Measurements from ENCODE around the gene CLDN2.

CLDN2 gene

GRCh38 chrX:106905064-106905708 is 15.0 kb upstream of the CLDN2 start:
- no peaks in the 10 kb centered on the region for H3K27me3 ChIP-seq
- no peaks in the 10 kb centered on the region for H3K4me1 ChIP-seq (ENCODE audit: control insufficient read depth in 1 of 2, insufficient read depth in 1 of 2, low read depth in 1 of 2, low read length in 1 of 2)
- TF ChIP-seq CTCF (IDR thresholded peaks at IDR 0.05) = no peak
- H3K9me3 ChIP-seq = no peaks in the 10 kb centered on the region
- no peak overlapping the region for H3K27ac ChIP-seq
- H3K4me3 ChIP-seq (ENCODE audit: low read depth in 1 of 2, low read length in 1 of 2) = no peak overlapping the region
- H3K36me3 ChIP-seq = no peaks in the 10 kb centered on the region

- Histone ChIP-seq H3K27me3 (no peaks in the 10 kb centered on the region), H3K4me3 (ENCODE audit: low read depth in 1 of 2, low read length in 1 of 2) (no peak overlapping the region), H3K36me3 (no peaks in the 10 kb centered on the region), H3K4me1 (ENCODE audit: control insufficient read depth in 1 of 2, insufficient read depth in 1 of 2, low read depth in 1 of 2, low read length in 1 of 2) (no peaks in the 10 kb centered on the region), H3K27ac (no peak overlapping the region), H3K9me3 (no peaks in the 10 kb centered on the region)
- TF ChIP-seq CTCF (IDR thresholded peaks at IDR 0.05) = no peak
Observed at GRCh38 chrX:106906361-106906760, 13.8 kb upstream of the CLDN2 start.

GRCh38 chrX:106912864-106913263 is 7.3 kb upstream of the CLDN2 start:
- H3K36me3 ChIP-seq = no peaks in the 10 kb centered on the region
- H3K4me3 ChIP-seq (ENCODE audit: low read depth in 1 of 2, low read length in 1 of 2) = no peak overlapping the region
- no peak overlapping the region for H3K27ac ChIP-seq
- peaks cover 9% of the 10 kb centered on the region for H3K27me3 ChIP-seq
- no peak for TF ChIP-seq CTCF (IDR thresholded peaks at IDR 0.05)
- no peaks in the 10 kb centered on the region for H3K9me3 ChIP-seq
- H3K4me1 ChIP-seq (ENCODE audit: control insufficient read depth in 1 of 2, insufficient read depth in 1 of 2, low read depth in 1 of 2, low read length in 1 of 2) = no peaks in the 10 kb centered on the region

- no peaks in the 10 kb centered on the region for H3K9me3 ChIP-seq
- no peaks in the 10 kb centered on the region for H3K36me3 ChIP-seq
- no peak overlapping the region for H3K4me3 ChIP-seq (ENCODE audit: low read depth in 1 of 2, low read length in 1 of 2)
- no peak for TF ChIP-seq CTCF (IDR thresholded peaks at IDR 0.05)
- peaks cover 9% of the 10 kb centered on the region for H3K27me3 ChIP-seq
- H3K27ac ChIP-seq = no peak overlapping the region
- H3K4me1 ChIP-seq (ENCODE audit: control insufficient read depth in 1 of 2, insufficient read depth in 1 of 2, low read depth in 1 of 2, low read length in 1 of 2) = no peaks in the 10 kb centered on the region
Observed at GRCh38 chrX:106917830-106918500, 2.2 kb upstream of the CLDN2 start.

- Histone ChIP-seq H3K4me3 (ENCODE audit: low read depth in 1 of 2, low read length in 1 of 2) (no peak overlapping the region), H3K27me3 (peaks cover under 1% of the 10 kb centered on the region), H3K27ac (no peak overlapping the region), H3K9me3 (no peaks in the 10 kb centered on the region), H3K4me1 (ENCODE audit: control insufficient read depth in 1 of 2, insufficient read depth in 1 of 2, low read depth in 1 of 2, low read length in 1 of 2) (no peaks in the 10 kb centered on the region), H3K36me3 (no peaks in the 10 kb centered on the region)
- TF ChIP-seq CTCF (IDR thresholded peaks at IDR 0.05) = no peak
Observed at GRCh38 chrX:106921637-106922036, 1.4 kb downstream of the CLDN2 start.

Data from neutrophil (primary cell).